Measurements from ENCODE around the gene PUM1.

- TF ChIP-seq, protein P1, sequence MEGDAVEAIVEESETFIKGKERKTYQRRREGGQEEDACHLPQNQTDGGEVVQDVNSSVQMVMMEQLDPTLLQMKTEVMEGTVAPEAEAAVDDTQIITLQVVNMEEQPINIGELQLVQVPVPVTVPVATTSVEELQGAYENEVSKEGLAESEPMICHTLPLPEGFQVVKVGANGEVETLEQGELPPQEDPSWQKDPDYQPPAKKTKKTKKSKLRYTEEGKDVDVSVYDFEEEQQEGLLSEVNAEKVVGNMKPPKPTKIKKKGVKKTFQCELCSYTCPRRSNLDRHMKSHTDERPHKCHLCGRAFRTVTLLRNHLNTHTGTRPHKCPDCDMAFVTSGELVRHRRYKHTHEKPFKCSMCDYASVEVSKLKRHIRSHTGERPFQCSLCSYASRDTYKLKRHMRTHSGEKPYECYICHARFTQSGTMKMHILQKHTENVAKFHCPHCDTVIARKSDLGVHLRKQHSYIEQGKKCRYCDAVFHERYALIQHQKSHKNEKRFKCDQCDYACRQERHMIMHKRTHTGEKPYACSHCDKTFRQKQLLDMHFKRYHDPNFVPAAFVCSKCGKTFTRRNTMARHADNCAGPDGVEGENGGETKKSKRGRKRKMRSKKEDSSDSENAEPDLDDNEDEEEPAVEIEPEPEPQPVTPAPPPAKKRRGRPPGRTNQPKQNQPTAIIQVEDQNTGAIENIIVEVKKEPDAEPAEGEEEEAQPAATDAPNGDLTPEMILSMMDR (IDR thresholded peaks at IDR 0.05; ENCODE audit: extremely low read depth in 1 of 2, insufficient read depth in 1 of 2, low read depth in 1 of 2, low read length in 2 of 2) = no peak
- TF ChIP-seq POLR2AphosphoS5 (IDR thresholded peaks at IDR 0.05; ENCODE audit: insufficient read depth, low read depth, low read length) (no peak), FOS (IDR thresholded peaks at IDR 0.05; ENCODE audit: borderline replicate concordance, insufficient read depth, low read length) (no peak), EZH2 (IDR thresholded peaks at IDR 0.05; ENCODE audit: borderline replicate concordance, low read depth, low read length, severe bottlenecking) (no peak), POLR2A (IDR thresholded peaks at IDR 0.05; ENCODE audit: low read depth, low read length) (no peak), JUN (IDR thresholded peaks at IDR 0.05; ENCODE audit: borderline replicate concordance, insufficient read depth, insufficient read length, low read depth) (no peak)
- TF ChIP-seq, protein P2, sequence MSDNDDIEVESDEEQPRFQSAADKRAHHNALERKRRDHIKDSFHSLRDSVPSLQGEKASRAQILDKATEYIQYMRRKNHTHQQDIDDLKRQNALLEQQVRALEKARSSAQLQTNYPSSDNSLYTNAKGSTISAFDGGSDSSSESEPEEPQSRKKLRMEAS (IDR thresholded peaks at IDR 0.05; ENCODE audit: insufficient read depth, insufficient read length) = no peak
Measured at GRCh38 chr1:30891227-30891552, 174.3 kb downstream of the PUM1 start.
